Activated T-helper 1 cell treated with Interleukin-2 at 50 U/mL for 16 hours (primary cell): ENCODE measurements around the gene PLXNB3.

ENCODE experiments used
- DNase-seq: peaks from one replicate; pipeline ENCODE4 v3.0.0-alpha.2; 2020; ENCODE audit warnings: low read depth

PLXNB3 gene

GRCh38 chrX:153773741-153774575, 9.9 kb downstream of the PLXNB3 start:
- DNase-seq: no peak

GRCh38 chrX:153774576-153775292, 10.7 kb downstream of the PLXNB3 start:
- DNase-seq: no peak

GRCh38 chrX:153775293-153776119, 11.5 kb downstream of the PLXNB3 start:
- DNase-seq: no peak

GRCh38 chrX:153776120-153776599, 12.1 kb downstream of the PLXNB3 start:
- no peak for DNase-seq

GRCh38 chrX:153776611-153777045, 12.6 kb downstream of the PLXNB3 start:
- no peak for DNase-seq

- DNase-seq: no peak
Measured at GRCh38 chrX:153777261-153778090, 13.4 kb downstream of the PLXNB3 start.

GRCh38 chrX:153778181-153778580, 14.1 kb downstream of the PLXNB3 start:
- DNase-seq: no peak

- DNase-seq: no peak
Measured at GRCh38 chrX:153778684-153779101, 14.6 kb downstream of the PLXNB3 start.

- DNase-seq: no peak
Measured at GRCh38 chrX:153779891-153780677, 16.0 kb downstream of the PLXNB3 start.

GRCh38 chrX:153780678-153781427, 16.8 kb downstream of the PLXNB3 start, which contains the start of gene SRPK3:
TSS of gene SRPK3 (plus strand) at chrX:153781041. CDS start at chrX:153781087, 46 bp downstream.
- no peak for DNase-seq

- DNase-seq: no peak
Measured at GRCh38 chrX:153781428-153782047, 17.5 kb downstream of the PLXNB3 start.

GRCh38 chrX:153782313-153782712, 18.3 kb downstream of the PLXNB3 start:
- no peak for DNase-seq

- DNase-seq: no peak
Measured at GRCh38 chrX:153782871-153783270, 18.8 kb downstream of the PLXNB3 start.

GRCh38 chrX:153783378-153784013, 19.4 kb downstream of the PLXNB3 start:
- DNase-seq: no peak

GRCh38 chrX:153784325-153784967, 20.4 kb downstream of the PLXNB3 start:
- DNase-seq: no peak

GRCh38 chrX:153786669-153787068, 22.6 kb downstream of the PLXNB3 start:
- no peak for DNase-seq

GRCh38 chrX:153789654-153790053, 25.6 kb downstream of the PLXNB3 start:
- no peak for DNase-seq
